H1 (cell line): ENCODE measurements around the gene SAAL1.

ENCODE experiments used
- CEBPB ChIP-seq: IDR thresholded peaks from 2 replicates; pipeline ENCODE4 v1.6.1; 2012; ENCODE audit warnings: low read depth, low read length
- CTBP2 ChIP-seq: IDR thresholded peaks from 2 replicates; pipeline ENCODE4 v1.7.0; 2011; ENCODE audit warnings: borderline replicate concordance, mild to moderate bottlenecking, moderate library complexity, mixed read lengths, low read length; ENCODE audit not compliant: insufficient read depth, insufficient read length
- JUND ChIP-seq: IDR thresholded peaks from 2 replicates; pipeline ENCODE4 v1.6.1; 2011; ENCODE audit warnings: mild to moderate bottlenecking, improper control_type of control experiment, low read length
- MAFK ChIP-seq: IDR thresholded peaks from 2 replicates; pipeline ENCODE4 v1.6.1; 2012; ENCODE audit warnings: low read depth, mild to moderate bottlenecking, improper control_type of control experiment, low read length
- NRF1 ChIP-seq: IDR thresholded peaks from 2 replicates; pipeline ENCODE4 v1.6.1; 2011; ENCODE audit warnings: mild to moderate bottlenecking, low read depth, low read length, improper control_type of control experiment
- POLR2A ChIP-seq, 2 experiments: IDR thresholded peaks; 1 replicate in 1 of 2; 2 replicates in 1 of 2; pipeline ENCODE4 v1.6.1; 2011; ENCODE audit warnings: low read depth in 2 of 2, low read length in 2 of 2, mild to moderate bottlenecking in 2 of 2; ENCODE audit errors: control extremely low read depth in 1 of 2
- POLR2AphosphoS5 ChIP-seq: IDR thresholded peaks from 2 replicates; pipeline ENCODE4 v1.6.1; 2011; ENCODE audit warnings: low read depth, low read length
- RAD21 ChIP-seq, 2 experiments: IDR thresholded peaks in 1 of 2; conservative IDR thresholded peaks in 1 of 2; 2 replicates each; pipeline ENCODE4 v1.6.1; 2011; ENCODE audit warnings: low read depth in 2 of 2, low read length in 2 of 2, improper control_type of control experiment in 1 of 2, inconsistent platforms in 1 of 2, mild to moderate bottlenecking in 1 of 2, moderate library complexity in 1 of 2
- RXRA ChIP-seq: IDR thresholded peaks from 2 replicates; pipeline ENCODE4 v1.6.1; 2011; ENCODE audit warnings: low read depth, mild to moderate bottlenecking, low read length, moderate library complexity; ENCODE audit not compliant: insufficient read depth
- TF ChIP-seq, protein P1 (sequence below), 3 experiments: IDR thresholded peaks; 1 replicate in 2 of 3; 2 replicates in 1 of 3; pipeline versions ENCODE4 v1.5.1 to v1.6.1; 2011; ENCODE audit warnings: low read length in 3 of 3, mild to moderate bottlenecking in 3 of 3, inconsistent platforms in 2 of 3, low read depth in 1 of 3, moderate library complexity in 1 of 3; ENCODE audit not compliant: insufficient read depth in 1 of 3; ENCODE audit errors: control extremely low read depth in 1 of 3
- TF ChIP-seq, protein P2 (sequence below): IDR thresholded peaks from 2 replicates; pipeline ENCODE4 v1.6.1; 2012; ENCODE audit warnings: inconsistent platforms

DNA sequence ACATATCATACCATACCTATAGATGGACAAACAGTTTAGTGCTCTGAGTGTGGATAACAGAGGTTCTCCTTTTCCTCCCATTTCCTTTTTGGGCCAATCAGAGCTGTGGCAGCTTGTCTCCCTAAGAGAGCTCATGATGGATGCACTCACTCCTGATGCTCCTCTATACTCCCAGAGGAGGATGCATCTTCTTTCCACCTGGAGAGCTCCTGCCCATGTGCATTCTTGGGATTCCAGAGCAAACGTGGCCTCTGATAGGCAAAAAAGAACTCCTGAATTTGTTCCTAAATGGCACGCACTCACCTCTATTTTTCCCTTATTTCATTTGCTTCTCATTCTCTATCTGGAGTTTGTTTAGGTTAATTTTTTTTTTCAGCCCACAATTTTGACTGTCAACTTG is 29.4 kb upstream of the SAAL1 start:
- TF ChIP-seq RXRA (no peak), POLR2A (IDR thresholded peaks at IDR 0.05; ENCODE audit: control extremely low read depth in 1 of 2, low read depth in 2 of 2, low read length in 2 of 2) (no peak), NRF1 (no peak), MAFK (no peak), CTBP2 (no peak), JUND (no peak), RAD21 (IDR thresholded peaks at IDR 0.05 in 1 of 2, conservative IDR thresholded peaks at IDR 0.05 in 1 of 2; ENCODE audit: low read depth in 2 of 2, low read length in 2 of 2) (no peak), POLR2AphosphoS5 (no peak), CEBPB (no peak)
- TF ChIP-seq, protein P1, sequence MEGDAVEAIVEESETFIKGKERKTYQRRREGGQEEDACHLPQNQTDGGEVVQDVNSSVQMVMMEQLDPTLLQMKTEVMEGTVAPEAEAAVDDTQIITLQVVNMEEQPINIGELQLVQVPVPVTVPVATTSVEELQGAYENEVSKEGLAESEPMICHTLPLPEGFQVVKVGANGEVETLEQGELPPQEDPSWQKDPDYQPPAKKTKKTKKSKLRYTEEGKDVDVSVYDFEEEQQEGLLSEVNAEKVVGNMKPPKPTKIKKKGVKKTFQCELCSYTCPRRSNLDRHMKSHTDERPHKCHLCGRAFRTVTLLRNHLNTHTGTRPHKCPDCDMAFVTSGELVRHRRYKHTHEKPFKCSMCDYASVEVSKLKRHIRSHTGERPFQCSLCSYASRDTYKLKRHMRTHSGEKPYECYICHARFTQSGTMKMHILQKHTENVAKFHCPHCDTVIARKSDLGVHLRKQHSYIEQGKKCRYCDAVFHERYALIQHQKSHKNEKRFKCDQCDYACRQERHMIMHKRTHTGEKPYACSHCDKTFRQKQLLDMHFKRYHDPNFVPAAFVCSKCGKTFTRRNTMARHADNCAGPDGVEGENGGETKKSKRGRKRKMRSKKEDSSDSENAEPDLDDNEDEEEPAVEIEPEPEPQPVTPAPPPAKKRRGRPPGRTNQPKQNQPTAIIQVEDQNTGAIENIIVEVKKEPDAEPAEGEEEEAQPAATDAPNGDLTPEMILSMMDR (IDR thresholded peaks at IDR 0.05; ENCODE audit: control extremely low read depth in 1 of 3, insufficient read depth in 1 of 3, low read depth in 1 of 3, low read length in 3 of 3): no peak
- TF ChIP-seq, protein P2, sequence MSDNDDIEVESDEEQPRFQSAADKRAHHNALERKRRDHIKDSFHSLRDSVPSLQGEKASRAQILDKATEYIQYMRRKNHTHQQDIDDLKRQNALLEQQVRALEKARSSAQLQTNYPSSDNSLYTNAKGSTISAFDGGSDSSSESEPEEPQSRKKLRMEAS: no peak
